GF-D8 (cell line): ENCODE data around the gene CAGE1.
A peak's percentile ranks its signal among the peaks of the same experiment; 100 is the strongest.

ENCODE experiments used
- DNase-seq: peaks from one replicate; lab custom pipeline; 2025; lab: John Stamatoyannopoulos, UW

Gene CAGE1

GRCh38 chr6:7389451-7390225 is at the start of gene CAGE1, which contains the start of gene RIOK1:
CAGE1 (minus strand) TSS chr6:7389742; CDS start chr6:7387173, 2,569 bp downstream.
RIOK1 (plus strand) TSS chr6:7389808; CDS start chr6:7390003, 195 bp downstream.
- DNase-seq: peak; percentile 80

GRCh38 chr6:7439228-7439627 is 49.7 kb upstream of the CAGE1 start:
- no peak for DNase-seq

GRCh38 chr6:7438011-7438410 is 48.5 kb upstream of the CAGE1 start:
- DNase-seq: no peak

GRCh38 chr6:7434672-7435071 is 45.1 kb upstream of the CAGE1 start:
- no peak for DNase-seq

GRCh38 chr6:7433121-7433617 is 43.6 kb upstream of the CAGE1 start:
- DNase-seq: no peak

- DNase-seq: no peak
These were observed 43.0 kb upstream of the CAGE1 start for GRCh38 chr6:7432391-7433120.

GRCh38 chr6:7431674-7432390 is 42.3 kb upstream of the CAGE1 start:
- DNase-seq: no peak

GRCh38 chr6:7431313-7431673 is 41.8 kb upstream of the CAGE1 start:
- no peak for DNase-seq

- no peak for DNase-seq
These were observed 37.1 kb upstream of the CAGE1 start for GRCh38 chr6:7426447-7427169.

GRCh38 chr6:7425808-7426190 is 36.3 kb upstream of the CAGE1 start:
- no peak for DNase-seq

GRCh38 chr6:7424967-7425807 is 35.6 kb upstream of the CAGE1 start:
- DNase-seq: no peak

- no peak for DNase-seq
These were observed 34.5 kb upstream of the CAGE1 start for GRCh38 chr6:7424058-7424457.

- DNase-seq: no peak
These were observed 31.5 kb upstream of the CAGE1 start for GRCh38 chr6:7421066-7421465.

- DNase-seq: no peak
These were observed 29.5 kb upstream of the CAGE1 start for GRCh38 chr6:7419065-7419464.

- no peak for DNase-seq
These were observed 28.8 kb upstream of the CAGE1 start for GRCh38 chr6:7418238-7418905.

GRCh38 chr6:7417684-7418083 is 28.1 kb upstream of the CAGE1 start:
- no peak for DNase-seq

GRCh38 chr6:7414811-7415210 is 25.3 kb upstream of the CAGE1 start:
- DNase-seq: no peak

GRCh38 chr6:7413151-7413823 is 23.7 kb upstream of the CAGE1 start:
- DNase-seq: no peak

- DNase-seq: no peak
These were observed 21.8 kb upstream of the CAGE1 start for GRCh38 chr6:7411328-7411727.

- DNase-seq: no peak
These were observed 21.3 kb upstream of the CAGE1 start for GRCh38 chr6:7410851-7411250.
